GM20431 (cell line): ENCODE results near the gene RPL21.
"Not testable (repeated sequence)": the region's sequence is repeated elsewhere in the genome, so short reads cannot be mapped to it uniquely, and the experiment has no call there.

ENCODE experiments used
- in situ Hi-C: fragments of 300-500 bp; cut with MseI, MboI; formaldehyde crosslinking; loops from one replicate; pipeline ENCODE4 v1.15.0; 2020; ENCODE audit warnings: low sequenced_read_pairs; ENCODE audit not compliant: unreplicated experiment

RPL21 gene

GRCh38 chr13:27251166-27252091, at the start of gene RPL21:
TSS of gene RPL21 (plus strand) at chr13:27251558. CDS start at chr13:27253777, 2,219 bp downstream.
- in situ Hi-C loops, result no loop called here

DNA sequence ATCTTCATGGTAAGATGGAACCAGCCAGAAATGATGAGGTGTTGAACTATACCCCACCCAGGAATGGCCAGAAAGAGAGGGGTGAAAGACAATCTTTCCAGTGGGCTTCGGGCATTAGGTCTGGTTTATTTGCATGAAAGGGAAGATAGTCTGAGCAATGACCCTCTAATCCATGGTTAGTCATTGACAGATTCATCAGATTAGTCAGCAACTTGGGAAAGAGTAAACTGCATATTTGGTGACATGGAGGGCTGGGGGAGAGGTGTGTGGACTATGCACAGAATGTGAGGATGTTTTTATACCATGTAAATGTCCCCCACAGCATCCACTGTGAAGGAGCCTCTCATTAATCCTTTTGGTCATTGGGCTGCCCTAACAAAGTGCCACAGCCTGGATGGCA, 49.7 kb upstream of the RPL21 start:
- in situ Hi-C loops, result no loop called here

- in situ Hi-C loops, result no loop called here
Measured at GRCh38 chr13:27203186-27203585, 48.2 kb upstream of the RPL21 start.

DNA sequence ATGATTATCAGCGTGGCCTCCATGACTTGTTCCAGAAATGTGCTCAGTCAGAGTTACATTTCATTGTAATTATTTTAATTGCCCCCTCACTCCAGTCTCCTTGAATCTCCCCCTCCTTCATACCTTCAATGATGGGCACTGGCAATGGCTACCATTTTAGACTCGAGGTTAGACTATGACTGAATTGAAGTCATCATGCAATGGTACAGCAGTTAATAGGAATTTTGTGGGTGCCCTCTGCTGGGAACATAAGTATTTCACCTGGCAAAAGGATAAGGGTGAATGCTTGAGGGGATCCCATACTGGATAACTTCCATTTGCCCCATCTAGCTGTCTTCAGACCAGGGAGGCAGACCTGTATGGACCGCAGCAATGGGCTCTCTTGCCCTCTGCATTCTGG, 47.5 kb upstream of the RPL21 start:
- in situ Hi-C loops, result no loop called here

- in situ Hi-C loops, result no loop called here
Measured at GRCh38 chr13:27208514-27208913, 42.8 kb upstream of the RPL21 start.

- in situ Hi-C loops, result no loop called here
Measured at GRCh38 chr13:27211271-27211670, 40.1 kb upstream of the RPL21 start.

DNA sequence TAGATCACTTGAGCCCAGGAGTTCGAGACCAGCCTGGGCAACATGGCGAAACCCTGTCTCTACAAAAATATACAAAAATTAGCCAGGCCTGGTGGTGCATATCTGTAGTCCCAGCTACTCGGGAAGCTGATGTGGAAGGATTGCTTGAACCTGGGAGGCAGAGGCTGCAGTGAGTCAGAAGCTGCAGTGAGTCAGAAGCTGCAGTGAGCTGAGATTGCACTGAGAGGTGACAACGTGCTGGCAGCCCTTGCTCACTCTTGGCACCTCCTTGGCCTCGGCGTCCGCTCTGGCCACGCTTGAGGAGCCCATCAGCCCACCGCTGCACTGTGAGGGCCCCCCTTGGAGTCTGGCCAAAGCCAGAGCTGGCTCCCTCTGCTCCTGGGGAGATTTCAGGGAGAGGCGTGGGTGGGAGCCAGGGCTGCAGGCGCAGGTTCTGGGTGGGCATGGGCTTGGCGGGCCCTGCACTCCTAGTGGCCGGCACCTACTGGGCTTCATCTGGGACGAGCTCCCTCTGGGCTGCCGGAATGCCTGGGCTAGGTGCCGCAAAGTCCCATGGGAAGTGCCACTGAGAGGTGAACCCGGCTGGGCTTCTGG, 39.5 kb upstream of the RPL21 start:
- in situ Hi-C loops, result no loop called here

GRCh38 chr13:27213386-27213785, 38.0 kb upstream of the RPL21 start:
- in situ Hi-C loops, result not testable (repeated sequence)

- in situ Hi-C loops, result not testable (repeated sequence)
Measured at GRCh38 chr13:27217791-27218190, 33.6 kb upstream of the RPL21 start.

- in situ Hi-C loops, result not testable (repeated sequence)
Measured at GRCh38 chr13:27218861-27219260, 32.5 kb upstream of the RPL21 start.

DNA sequence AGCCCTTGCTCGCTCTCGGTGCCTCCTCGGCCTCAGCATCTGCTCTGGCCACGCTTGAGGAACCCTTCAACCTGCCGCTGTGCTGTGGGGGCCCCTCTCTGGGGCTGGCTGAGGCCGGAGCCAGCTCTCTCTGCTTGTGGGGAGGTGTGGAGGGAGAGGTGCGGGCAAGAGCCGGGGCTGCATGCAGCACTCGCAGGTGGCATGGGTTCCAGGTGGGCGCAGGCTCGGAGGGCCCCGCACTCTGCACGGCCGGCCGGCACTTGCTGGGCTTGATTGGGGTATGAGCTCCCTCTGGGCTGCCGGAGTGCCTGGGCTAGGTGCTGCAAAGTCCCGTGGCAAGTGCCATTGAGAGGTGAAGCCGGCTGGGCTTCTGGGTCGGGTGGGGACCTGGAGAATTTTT, 31.7 kb upstream of the RPL21 start:
- in situ Hi-C loops, result no loop called here

GRCh38 chr13:27222100-27222499, 29.3 kb upstream of the RPL21 start:
- in situ Hi-C loops, result not testable (repeated sequence)

DNA sequence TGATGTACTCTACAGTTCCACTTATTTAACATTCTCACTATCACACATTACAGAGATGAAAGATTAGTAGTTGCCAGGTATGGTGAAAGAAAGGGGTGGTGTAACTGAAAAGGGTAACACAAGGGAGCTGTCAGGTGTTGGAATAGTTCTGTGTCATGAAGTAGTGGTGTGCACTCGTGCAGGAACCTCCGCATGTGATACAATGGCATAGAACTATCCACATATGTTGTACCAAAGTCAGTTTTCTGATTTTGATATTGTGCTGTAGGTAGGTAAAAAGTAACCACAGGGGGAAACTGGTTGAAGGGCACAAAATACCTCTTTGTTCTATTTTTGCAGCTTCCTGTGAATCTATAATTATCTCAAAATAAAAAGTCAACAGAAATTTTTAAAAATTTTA, 24.4 kb upstream of the RPL21 start:
- in situ Hi-C loops, result no loop called here

GRCh38 chr13:27228131-27228530, 23.2 kb upstream of the RPL21 start:
- in situ Hi-C loops, result no loop called here

DNA sequence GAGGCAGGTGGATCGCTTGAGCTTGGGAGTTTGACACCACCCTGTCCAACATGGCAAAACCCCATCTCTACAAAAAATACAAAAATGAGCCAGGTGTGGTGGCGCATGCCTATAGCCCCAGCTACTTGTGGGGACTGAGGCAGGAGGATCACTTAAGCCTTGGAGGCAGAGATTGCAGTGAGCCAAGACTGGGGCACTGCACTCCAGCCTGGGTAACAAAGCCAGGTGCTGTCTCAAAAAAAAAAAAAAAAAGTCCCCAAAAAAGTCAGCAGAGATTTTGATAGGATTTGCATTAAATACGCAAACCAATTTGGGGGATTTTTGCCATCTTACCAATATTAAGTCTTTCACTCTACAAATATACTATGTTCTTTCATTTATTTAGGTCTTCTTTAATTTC, 21.7 kb upstream of the RPL21 start:
- in situ Hi-C loops, result no loop called here

- in situ Hi-C loops, result no loop called here
Measured at GRCh38 chr13:27233964-27234363, 17.4 kb upstream of the RPL21 start.

- in situ Hi-C loops, result no loop called here
Measured at GRCh38 chr13:27236478-27236877, 14.9 kb upstream of the RPL21 start.

GRCh38 chr13:27242702-27243101, 8.7 kb upstream of the RPL21 start:
- in situ Hi-C loops, result no loop called here

GRCh38 chr13:27245610-27246009, 5.7 kb upstream of the RPL21 start:
- in situ Hi-C loops, result no loop called here

- in situ Hi-C loops, result no loop called here
Measured at GRCh38 chr13:27250833-27251165, 559 bp upstream of the RPL21 start.

DNA sequence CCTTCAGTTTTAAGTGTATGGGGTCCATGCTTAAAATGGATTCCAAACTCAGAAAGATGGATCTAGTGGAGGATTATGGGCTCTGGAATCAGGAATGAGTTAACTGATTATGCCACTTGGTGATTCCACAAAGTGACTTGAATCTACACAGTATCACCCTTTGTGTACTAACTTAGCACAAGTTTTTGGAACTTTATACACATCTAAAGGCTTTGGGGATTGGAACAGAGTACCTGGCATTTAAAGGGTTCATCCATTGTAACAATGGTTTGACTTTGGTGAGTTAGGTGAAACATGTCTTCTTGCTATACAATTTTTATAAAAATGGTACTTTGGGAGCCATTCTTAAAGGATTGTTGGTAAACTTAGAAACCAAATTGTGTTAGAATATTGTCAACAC, 1.1 kb downstream of the RPL21 start:
- in situ Hi-C loops, result no loop called here

- in situ Hi-C loops, result no loop called here
Measured at GRCh38 chr13:27257233-27257568, 5.8 kb downstream of the RPL21 start.
